GM13976 (cell line): ENCODE results near the gene MALT1.

Experiments used
- DNase-seq: peaks from one replicate; pipeline ENCODE4 v3.0.0; 2012; ENCODE audit warnings: low spot score
- CTCF ChIP-seq: IDR thresholded peaks from 2 replicates; pipeline ENCODE4 v1.5.1; 2012; ENCODE audit warnings: borderline replicate concordance, mild to moderate bottlenecking; ENCODE audit not compliant: insufficient read depth; ENCODE audit errors: extremely low read depth, missing control alignments, control extremely low read depth
- in situ Hi-C: fragments of 300-500 bp; cut with MboI; formaldehyde crosslinking; loops from one replicate; pipeline ENCODE4 v1.12.0; 2022; ENCODE audit warnings: low sequenced_read_pairs, mixed read lengths, inconsistent platforms; ENCODE audit not compliant: unreplicated experiment

Gene MALT1

GRCh38 chr18:58785870-58786269 lies 114.6 kb downstream of the MALT1 start:
- no peak for TF ChIP-seq CTCF
- no peak for DNase-seq
- in situ Hi-C loops = loop anchor here (5.0 kb wide), 1 partner anchor 276 kb away; no protein-coding TSS in a partner anchor

- no peak for TF ChIP-seq CTCF
- DNase-seq = no peak
- in situ Hi-C loops = loop anchor here (5.0 kb wide), 1 partner anchor 275 kb away; no protein-coding TSS in a partner anchor
These were observed 116.4 kb downstream of the MALT1 start for GRCh38 chr18:58787536-58788149.

GRCh38 chr18:58788470-58788869 lies 117.2 kb downstream of the MALT1 start:
- in situ Hi-C loops = loop anchor here (5.0 kb wide), 1 partner anchor 274 kb away; no protein-coding TSS in a partner anchor
- TF ChIP-seq CTCF = no peak
- no peak for DNase-seq

GRCh38 chr18:58788971-58789875 lies 118.0 kb downstream of the MALT1 start:
- in situ Hi-C loops = loop anchor here (5.0 kb wide), 1 partner anchor 273 kb away; no protein-coding TSS in a partner anchor
- DNase-seq = no peak
- no peak for TF ChIP-seq CTCF

GRCh38 chr18:58789876-58790240 lies 118.6 kb downstream of the MALT1 start:
- DNase-seq = no peak
- in situ Hi-C loops = loop anchor here (5.0 kb wide), 1 partner anchor 272 kb away; no protein-coding TSS in a partner anchor
- TF ChIP-seq CTCF = no peak

GRCh38 chr18:58792086-58792485 lies 120.8 kb downstream of the MALT1 start:
- peak; percentile 64 for DNase-seq
- TF ChIP-seq CTCF = no peak
- in situ Hi-C loops = no loop called here
